Vagina (tissue), 2 donors: ENCODE results near the gene MGA. TPM values are rescaled to one million over a fixed set of nuclear protein-coding genes. Genes with fewer than 3 reads are reported as not detected.

Experiments used
- DNase-seq, 2 donors: peaks; one replicate each; pipeline ENCODE4 v3.0.0-alpha.2; 2017; ENCODE audit errors: extremely low spot score in 2 of 2
- H3K27ac ChIP-seq: fragments of 200-600 bp; sonication (generic); one replicate; pipeline ENCODE4 v1.5.1; 2019
- H3K27me3 ChIP-seq: fragments of 200-600 bp; sonication (generic); one replicate; pipeline ENCODE4 v1.5.1; 2019
- H3K36me3 ChIP-seq, 2 donors: fragments of 200-600 bp; sonication (generic); one replicate each; pipeline ENCODE4 v1.5.1; 2017 to 2019
- H3K4me1 ChIP-seq: fragments of 200-600 bp; sonication (generic); one replicate; pipeline ENCODE4 v1.5.1; 2019
- H3K4me3 ChIP-seq, 2 donors: fragments of 200-600 bp; sonication (generic); 1 replicate in 1 of 2; 2 replicates in 1 of 2; pipeline ENCODE4 v1.5.1; 2016 to 2019
- H3K9me3 ChIP-seq: fragments of 200-600 bp; sonication (generic); one replicate; pipeline ENCODE4 v1.5.1; 2019
- POLR2A ChIP-seq, 2 donors: fragments of 450-650 bp; IDR thresholded peaks; one replicate each; pipeline ENCODE4 v1.6.1; 2017; ENCODE audit warnings: antibody characterized with exemption in 2 of 2, mild to moderate bottlenecking in 2 of 2, moderate library complexity in 2 of 2
- POLR2AphosphoS5 ChIP-seq, 2 donors: sonication (generic); formaldehyde crosslinking; IDR thresholded peaks; one replicate each; pipeline ENCODE4 v1.9.0; 2017; ENCODE audit warnings: antibody characterized with exemption in 2 of 2, mild to moderate bottlenecking in 2 of 2, low read depth in 1 of 2; ENCODE audit not compliant: insufficient read depth in 1 of 2
- intact Hi-C: fragments of 100-400 bp; cut with DNase I; formaldehyde crosslinking; loops from one replicate; pipeline ENCODE4 v1.15.1; 2023
- total RNA-seq: library from RNA; depleted of rRNA; stranded (reverse); fragments of >200 nt; gene quantifications from one replicate; pipeline ENCODE4 v1.2.3, GENCODE V29; 2016
- TF ChIP-seq, protein P1 (sequence below), 3 experiments: fragments of 450-650 bp in 2 of 3; fragments of 200-600 bp in 1 of 3; sonication (generic) in 1 of 3; IDR thresholded peaks; one replicate each; pipeline ENCODE4 v1.5.1; 2017 to 2019; ENCODE audit warnings: antibody characterized with exemption in 3 of 3, mild to moderate bottlenecking in 2 of 3, moderate library complexity in 2 of 3

MGA gene
- total RNA-seq, 1 donor from 2014 or later: 44.2 TPM

DNA sequence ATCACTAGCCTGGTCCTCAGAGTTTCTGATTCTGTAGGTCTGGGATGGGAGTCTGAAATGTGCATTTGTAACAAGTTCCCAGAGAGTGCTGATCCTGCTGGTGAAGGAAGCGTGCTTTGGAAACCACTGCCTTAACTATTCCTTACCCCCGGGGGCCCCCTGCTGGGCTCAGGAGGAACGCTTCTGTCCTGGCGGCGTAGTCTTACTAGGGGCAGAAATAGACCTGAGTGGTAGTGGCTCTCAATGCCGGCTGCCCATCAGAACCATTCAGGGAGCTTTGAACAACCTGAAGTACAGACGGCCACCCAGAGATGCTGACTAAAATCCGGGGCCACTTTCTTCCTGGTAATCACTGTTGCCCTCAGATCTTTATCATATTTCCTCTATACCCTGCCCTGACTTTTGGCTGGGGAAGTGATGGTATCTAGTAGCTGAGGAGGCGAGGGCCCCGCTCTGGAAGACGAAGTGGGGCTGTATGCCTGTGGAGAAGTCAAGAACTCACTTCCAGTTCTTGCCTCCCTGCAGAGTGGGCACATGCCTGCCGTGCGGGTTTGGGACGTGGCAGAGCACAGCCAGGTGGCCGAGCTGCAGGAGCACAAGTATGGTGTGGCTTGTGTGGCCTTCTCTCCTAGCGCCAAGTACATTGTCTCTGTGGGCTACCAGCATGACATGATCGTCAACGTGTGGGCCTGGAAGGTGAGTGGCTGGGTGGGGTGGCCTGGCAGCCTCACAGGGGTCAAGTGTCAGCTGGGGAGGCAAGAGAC lies 151.4 kb downstream of the MGA start:
- no peaks in the 10 kb centered on the region for H3K27me3 ChIP-seq
- H3K4me1 ChIP-seq: peaks cover 9% of the 10 kb centered on the region
- intact Hi-C loops: loop anchor here (5.0 kb wide), 2 partner anchors 39 to 209 kb away; partner anchors contain the start of gene MAPKBP1
- no peaks in the 10 kb centered on the region for H3K9me3 ChIP-seq
- peaks cover 0 to 29% of the 10 kb centered on the region in 2 donors for H3K36me3 ChIP-seq
- no peak overlapping the region for H3K27ac ChIP-seq
- DNase-seq: no peak
- no peak overlapping the region for H3K4me3 ChIP-seq
- no peak for TF ChIP-seq POLR2A (IDR thresholded peaks at IDR 0.05)
- TF ChIP-seq POLR2AphosphoS5 (IDR thresholded peaks at IDR 0.05; ENCODE audit: insufficient read depth in 1 of 2, low read depth in 1 of 2): peak in 1 of 2 donors; percentile 39
- TF ChIP-seq, protein P1, sequence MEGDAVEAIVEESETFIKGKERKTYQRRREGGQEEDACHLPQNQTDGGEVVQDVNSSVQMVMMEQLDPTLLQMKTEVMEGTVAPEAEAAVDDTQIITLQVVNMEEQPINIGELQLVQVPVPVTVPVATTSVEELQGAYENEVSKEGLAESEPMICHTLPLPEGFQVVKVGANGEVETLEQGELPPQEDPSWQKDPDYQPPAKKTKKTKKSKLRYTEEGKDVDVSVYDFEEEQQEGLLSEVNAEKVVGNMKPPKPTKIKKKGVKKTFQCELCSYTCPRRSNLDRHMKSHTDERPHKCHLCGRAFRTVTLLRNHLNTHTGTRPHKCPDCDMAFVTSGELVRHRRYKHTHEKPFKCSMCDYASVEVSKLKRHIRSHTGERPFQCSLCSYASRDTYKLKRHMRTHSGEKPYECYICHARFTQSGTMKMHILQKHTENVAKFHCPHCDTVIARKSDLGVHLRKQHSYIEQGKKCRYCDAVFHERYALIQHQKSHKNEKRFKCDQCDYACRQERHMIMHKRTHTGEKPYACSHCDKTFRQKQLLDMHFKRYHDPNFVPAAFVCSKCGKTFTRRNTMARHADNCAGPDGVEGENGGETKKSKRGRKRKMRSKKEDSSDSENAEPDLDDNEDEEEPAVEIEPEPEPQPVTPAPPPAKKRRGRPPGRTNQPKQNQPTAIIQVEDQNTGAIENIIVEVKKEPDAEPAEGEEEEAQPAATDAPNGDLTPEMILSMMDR (IDR thresholded peaks at IDR 0.05): peak; percentile 74 to 91 (median 82)

DNA sequence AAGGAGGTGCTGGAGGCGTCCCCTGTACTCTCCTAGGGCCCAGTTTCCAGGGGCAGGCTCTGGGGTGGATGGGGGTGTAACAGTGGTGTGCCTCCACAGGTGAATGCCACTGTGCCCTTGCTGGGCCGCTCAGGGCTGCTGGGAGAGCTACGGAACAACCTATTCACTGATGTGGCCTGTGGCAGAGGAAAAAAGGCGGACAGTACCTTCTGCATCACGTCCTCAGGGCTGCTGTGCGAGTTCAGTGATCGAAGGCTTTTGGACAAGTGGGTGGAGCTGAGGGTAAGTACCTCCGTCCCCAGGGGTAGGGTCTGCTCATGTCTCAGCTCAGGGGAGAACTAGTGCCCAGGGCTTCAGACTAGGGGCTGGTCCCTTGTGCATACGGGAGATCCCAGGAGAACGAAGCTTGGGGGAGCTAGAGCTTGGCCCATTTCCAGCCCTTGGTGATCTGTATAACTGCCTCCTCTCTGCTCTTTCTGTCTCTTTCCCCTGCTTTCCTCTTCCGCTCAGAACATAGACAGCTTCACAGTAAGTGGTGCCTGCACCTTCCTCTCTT lies 152.7 kb downstream of the MGA start:
- Histone ChIP-seq H3K36me3 (peaks cover 0 to 42% of the 10 kb centered on the region in 2 donors), H3K4me3 (no peak overlapping the region), H3K27ac (no peak overlapping the region), H3K27me3 (no peaks in the 10 kb centered on the region), H3K4me1 (peaks cover 6% of the 10 kb centered on the region), H3K9me3 (no peaks in the 10 kb centered on the region)
- TF ChIP-seq, protein P1 (IDR thresholded peaks at IDR 0.05): no peak
- no peak for TF ChIP-seq POLR2A (IDR thresholded peaks at IDR 0.05)
- TF ChIP-seq POLR2AphosphoS5 (IDR thresholded peaks at IDR 0.05; ENCODE audit: insufficient read depth in 1 of 2, low read depth in 1 of 2): no peak
- intact Hi-C loops: loop anchor here (5.0 kb wide), 2 partner anchors 41 to 211 kb away; partner anchors contain the start of gene MAPKBP1
- DNase-seq: no peak

DNA sequence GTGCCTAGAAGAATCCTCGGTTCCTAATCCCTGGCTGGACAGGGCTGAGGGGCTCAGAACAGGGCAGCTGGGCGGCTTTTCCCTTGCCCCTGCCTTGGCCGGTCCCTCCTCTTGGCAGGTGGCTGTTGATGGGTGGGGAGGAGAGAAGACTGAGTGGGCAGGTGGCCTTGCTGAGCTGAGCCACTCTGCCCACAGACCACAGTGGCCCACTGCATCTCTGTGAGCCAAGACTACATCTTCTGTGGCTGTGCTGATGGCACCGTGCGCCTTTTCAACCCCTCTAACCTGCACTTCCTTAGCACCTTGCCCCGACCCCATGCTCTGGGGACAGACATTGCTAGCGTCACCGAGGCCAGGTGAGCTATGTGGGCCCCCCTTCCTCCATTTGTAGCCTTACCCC lies 153.2 kb downstream of the MGA start:
- Histone ChIP-seq H3K27me3 (no peaks in the 10 kb centered on the region), H3K9me3 (no peaks in the 10 kb centered on the region), H3K27ac (no peak overlapping the region), H3K36me3 (peaks cover 0 to 47% of the 10 kb centered on the region in 2 donors), H3K4me3 (no peak overlapping the region), H3K4me1 (peaks cover 6% of the 10 kb centered on the region)
- TF ChIP-seq, protein P1 (IDR thresholded peaks at IDR 0.05): no peak
- TF ChIP-seq POLR2AphosphoS5 (IDR thresholded peaks at IDR 0.05; ENCODE audit: insufficient read depth in 1 of 2, low read depth in 1 of 2): no peak
- intact Hi-C loops: loop anchor here (5.0 kb wide), 2 partner anchors 41 to 211 kb away; partner anchors contain the start of gene MAPKBP1
- DNase-seq: no peak

DNA sequence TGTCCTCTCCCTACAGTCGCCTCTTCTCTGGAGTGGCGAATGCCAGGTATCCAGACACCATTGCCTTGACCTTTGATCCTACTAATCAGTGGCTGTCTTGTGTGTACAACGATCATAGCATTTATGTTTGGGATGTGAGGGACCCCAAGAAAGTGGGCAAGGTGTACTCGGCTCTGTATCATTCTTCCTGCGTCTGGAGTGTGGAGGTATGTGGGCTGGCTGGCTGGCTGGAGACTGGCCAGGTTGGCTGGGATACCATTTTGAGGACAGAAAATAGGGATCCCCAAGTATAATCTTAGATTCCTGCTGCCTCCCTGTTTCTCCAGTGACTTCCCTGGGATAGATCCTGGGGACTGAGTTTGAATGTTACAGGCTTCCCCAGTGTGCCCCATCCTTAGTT lies 154.3 kb downstream of the MGA start:
- intact Hi-C loops: loop anchor here (5.0 kb wide), 2 partner anchors 42 to 212 kb away; partner anchors contain the start of gene MAPKBP1
- no peaks in the 10 kb centered on the region for H3K27me3 ChIP-seq
- TF ChIP-seq POLR2A (IDR thresholded peaks at IDR 0.05): no peak
- no peak for TF ChIP-seq POLR2AphosphoS5 (IDR thresholded peaks at IDR 0.05; ENCODE audit: insufficient read depth in 1 of 2, low read depth in 1 of 2)
- TF ChIP-seq, protein P1 (IDR thresholded peaks at IDR 0.05): no peak
- peaks cover 0 to 57% of the 10 kb centered on the region in 2 donors for H3K36me3 ChIP-seq
- H3K27ac ChIP-seq: no peak overlapping the region
- no peaks in the 10 kb centered on the region for H3K9me3 ChIP-seq
- H3K4me3 ChIP-seq: no peak overlapping the region
- H3K4me1 ChIP-seq: peaks cover 6% of the 10 kb centered on the region
- DNase-seq: no peak

DNA sequence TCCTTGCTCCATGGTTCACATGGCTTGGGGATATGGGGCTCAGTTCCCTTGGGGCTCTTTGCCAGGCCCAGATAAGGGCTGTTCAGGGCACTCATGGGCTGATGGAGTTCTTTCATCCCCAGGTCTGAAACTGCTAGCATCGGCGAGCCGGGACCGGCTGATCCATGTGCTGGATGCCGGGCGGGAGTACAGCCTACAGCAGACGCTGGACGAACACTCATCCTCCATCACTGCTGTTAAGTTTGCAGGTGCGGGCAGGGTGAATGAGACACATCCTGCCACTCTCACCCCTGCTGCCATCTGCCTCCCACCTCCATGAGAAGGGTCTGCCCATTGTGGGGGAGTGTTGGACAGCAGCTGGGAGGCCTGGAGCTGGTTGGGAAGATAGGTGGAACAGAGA lies 156.6 kb downstream of the MGA start:
- no peaks in the 10 kb centered on the region for H3K9me3 ChIP-seq
- DNase-seq: no peak
- no peak for TF ChIP-seq POLR2A (IDR thresholded peaks at IDR 0.05)
- no peaks in the 10 kb centered on the region for H3K4me1 ChIP-seq
- intact Hi-C loops: no loop called here
- no peaks in the 10 kb centered on the region for H3K27me3 ChIP-seq
- no peak overlapping the region for H3K27ac ChIP-seq
- peaks cover 0 to 74% of the 10 kb centered on the region in 2 donors for H3K36me3 ChIP-seq
- no peak overlapping the region for H3K4me3 ChIP-seq
